IMR-90 (cell line): ENCODE measurements around the gene MAP3K19. TPM values are rescaled to one million over a fixed set of nuclear protein-coding genes. Genes with fewer than 3 reads are reported as not detected.

Source experiments
- ATAC-seq: fragments of 200-7000 bp; cut with Tn5 transposase; 2 replicates; pipeline ENCODE4 v1.9.1; 2020; ENCODE audit warnings: low read depth, mild to moderate bottlenecking, moderate library complexity
- BruUV-seq: library from RNA; stranded (reverse); fragments of 400-500 nt; replicated peaks from 2 replicates; lab custom pipeline; 2021; lab: Mats Ljungman, UMichigan
- CTCF ChIA-PET: fragments of 300-600 bp; formaldehyde crosslinking; extraction: SDS; loops from one replicate; lab custom pipeline; 2021; ENCODE audit warnings: antibody characterized with exemption; lab: Yijun Ruan, JAX
- POLR2A ChIA-PET: fragments of 300-600 bp; sonication (Branson Sonifier 250); formaldehyde crosslinking; loops from one replicate; lab custom pipeline; 2022; ENCODE audit warnings: antibody characterized with exemption; ENCODE audit not compliant: unreplicated experiment; lab: Charles Lee
- DNase-seq: peaks from one replicate; pipeline ENCODE4 v3.0.0; 2013
- H2AFZ ChIP-seq: replicated peaks from 2 replicates; pipeline ENCODE3; 2013; ENCODE audit warnings: low read length, mild to moderate bottlenecking; ENCODE audit not compliant: poor library complexity
- H2AK5ac ChIP-seq: 2 replicates; pipeline ENCODE4 v1.6.1; 2013; ENCODE audit warnings: low read depth, low read length, inconsistent platforms
- H2AK9ac ChIP-seq: replicated peaks from 2 replicates; pipeline ENCODE3; 2013; ENCODE audit warnings: mild to moderate bottlenecking, low read depth, low read length, moderate library complexity; ENCODE audit not compliant: poor library complexity
- H2BK120ac ChIP-seq: 2 replicates; pipeline ENCODE4 v1.6.1; 2013; ENCODE audit warnings: low read depth, low read length, inconsistent platforms
- H2BK15ac ChIP-seq: 3 replicates; pipeline ENCODE4 v1.6.1; 2013; ENCODE audit warnings: low read depth, low read length, inconsistent platforms
- H2BK20ac ChIP-seq: 2 replicates; pipeline ENCODE4 v1.6.1; 2013; ENCODE audit warnings: low read depth, mild to moderate bottlenecking, inconsistent platforms, low read length, moderate library complexity
- H2BK5ac ChIP-seq: 2 replicates; pipeline ENCODE4 v1.6.1; 2013; ENCODE audit warnings: mild to moderate bottlenecking, low read depth, low read length, inconsistent platforms; ENCODE audit not compliant: poor library complexity, severe bottlenecking
- H3K14ac ChIP-seq: replicated peaks from 2 replicates; pipeline ENCODE4 v1.6.1; 2013; ENCODE audit warnings: low read depth, low read length, inconsistent platforms
- H3K18ac ChIP-seq: 2 replicates; pipeline ENCODE4 v1.6.1; 2013; ENCODE audit warnings: low read depth, low read length, control low read depth
- H3K23ac ChIP-seq: 2 replicates; pipeline ENCODE4 v1.6.1; 2013; ENCODE audit warnings: low read depth, low read length, inconsistent platforms
- H3K27ac ChIP-seq: 2 replicates; pipeline ENCODE4 v1.5.1; 2013; ENCODE audit warnings: mild to moderate bottlenecking, control low read depth, low read length; ENCODE audit not compliant: insufficient read depth
- H3K27me3 ChIP-seq: 2 replicates; pipeline ENCODE4 v1.6.1; 2013; ENCODE audit warnings: low read length; ENCODE audit not compliant: control insufficient read depth, insufficient read depth
- H3K36me3 ChIP-seq: 2 replicates; pipeline ENCODE4 v1.6.1; 2013; ENCODE audit warnings: low read length, mixed read lengths; ENCODE audit not compliant: control insufficient read depth, insufficient read depth
- H3K4ac ChIP-seq: 2 replicates; pipeline ENCODE4 v1.6.1; 2013; ENCODE audit warnings: low read depth, low read length, inconsistent platforms
- H3K4me1 ChIP-seq: 2 replicates; pipeline ENCODE4 v1.6.1; 2013; ENCODE audit warnings: low read length, mixed read lengths; ENCODE audit not compliant: control insufficient read depth, insufficient read depth
- H3K4me2 ChIP-seq: 2 replicates; pipeline ENCODE4 v1.6.1; 2013; ENCODE audit warnings: low read depth, mild to moderate bottlenecking, control low read depth, low read length, moderate library complexity
- H3K4me3 ChIP-seq: 2 replicates; pipeline ENCODE4 v1.5.1; 2013; ENCODE audit warnings: low read depth, mild to moderate bottlenecking, control low read depth, low read length, moderate library complexity; ENCODE audit not compliant: insufficient read depth
- H3K56ac ChIP-seq: 2 replicates; pipeline ENCODE4 v1.6.1; 2013; ENCODE audit warnings: low read length, inconsistent platforms; ENCODE audit not compliant: insufficient read depth; ENCODE audit errors: extremely low read depth
- H3K79me1 ChIP-seq, 2 experiments: 2 replicates each; pipeline ENCODE4 v1.6.1; 2013; ENCODE audit warnings: low read length in 2 of 2, inconsistent platforms in 1 of 2, low read depth in 1 of 2
- H3K9ac ChIP-seq: 2 replicates; pipeline ENCODE4 v1.6.1; 2013; ENCODE audit warnings: low read depth, low read length, control low read depth
- H3K9me1 ChIP-seq: 2 replicates; pipeline ENCODE4 v1.6.1; 2013; ENCODE audit warnings: low read length, inconsistent platforms; ENCODE audit not compliant: insufficient read depth
- H3K9me3 ChIP-seq: 2 replicates; pipeline ENCODE4 v1.6.1; 2013; ENCODE audit warnings: low read length; ENCODE audit not compliant: control insufficient read depth, insufficient read depth
- H4K20me1 ChIP-seq: 2 replicates; pipeline ENCODE4 v1.6.1; 2013; ENCODE audit warnings: low read length, inconsistent platforms; ENCODE audit not compliant: insufficient read depth
- H4K5ac ChIP-seq: 2 replicates; pipeline ENCODE4 v1.6.1; 2013; ENCODE audit warnings: mild to moderate bottlenecking, low read depth, low read length, control low read depth
- H4K8ac ChIP-seq, 2 experiments: 2 replicates each; pipeline ENCODE4 v1.6.1; 2013; ENCODE audit warnings: low read depth in 2 of 2, low read length in 2 of 2, control low read depth in 1 of 2, inconsistent platforms in 1 of 2
- H4K91ac ChIP-seq: 2 replicates; pipeline ENCODE4 v1.6.1; 2013; ENCODE audit warnings: low read depth, low read length, inconsistent platforms; ENCODE audit not compliant: insufficient read depth
- BHLHE40 ChIP-seq: fragments of 150-350 bp; IDR thresholded peaks from 2 replicates; pipeline ENCODE4 v1.6.1; 2016; ENCODE audit warnings: mild to moderate bottlenecking, low read depth, low read length
- CEBPB ChIP-seq: IDR thresholded peaks from 2 replicates; pipeline ENCODE4 v1.6.1; 2012; ENCODE audit warnings: low read depth, low read length, improper control_type of control experiment
- FOS ChIP-seq: fragments of 150-350 bp; IDR thresholded peaks from 2 replicates; pipeline ENCODE4 v1.6.1; 2016; ENCODE audit warnings: low read depth, low read length
- MAFK ChIP-seq: IDR thresholded peaks from 2 replicates; pipeline ENCODE4 v1.6.1; 2012; ENCODE audit warnings: low read depth, low read length, improper control_type of control experiment
- MAZ ChIP-seq: IDR thresholded peaks from 2 replicates; pipeline ENCODE4 v1.6.1; 2012; ENCODE audit warnings: low read depth, mild to moderate bottlenecking, low read length, improper control_type of control experiment, moderate library complexity, borderline replicate concordance
- MXI1 ChIP-seq: IDR thresholded peaks from 2 replicates; pipeline ENCODE4 v1.6.1; 2012; ENCODE audit warnings: low read depth, mild to moderate bottlenecking, low read length, moderate library complexity, borderline replicate concordance
- NFE2L2 ChIP-seq: fragments of 150-350 bp; IDR thresholded peaks from 2 replicates; pipeline ENCODE4 v1.6.1; 2016; ENCODE audit warnings: low read depth, mild to moderate bottlenecking, low read length
- POLR2A ChIP-seq: IDR thresholded peaks from 2 replicates; pipeline ENCODE4 v1.6.1; 2012; ENCODE audit warnings: mild to moderate bottlenecking, low read depth, low read length
- RCOR1 ChIP-seq: IDR thresholded peaks from 2 replicates; pipeline ENCODE4 v1.6.1; 2012; ENCODE audit warnings: mild to moderate bottlenecking, low read length, improper control_type of control experiment; ENCODE audit not compliant: insufficient replicate concordance
- SMC3 ChIP-seq: fragments of 150-350 bp; IDR thresholded peaks from 2 replicates; pipeline ENCODE4 v1.6.1; 2016; ENCODE audit warnings: low read depth, mild to moderate bottlenecking, antibody characterized with exemption, low read length, moderate library complexity
- USF2 ChIP-seq: fragments of 150-350 bp; IDR thresholded peaks from 2 replicates; pipeline ENCODE4 v1.6.1; 2017; ENCODE audit warnings: mild to moderate bottlenecking, antibody characterized with exemption, low read length, low read depth
- WGBS, 2 experiments: methylation state at CpG; one replicate each; pipeline versions ENCODE4 v1.1.5 to v1.1.7; 2013; ENCODE audit warnings: missing lambda C conversion rate in 2 of 2; ENCODE audit not compliant: insufficient read length in 1 of 2; ENCODE audit errors: extremely low coverage in 2 of 2; 5-methylcytosine and 5-hydroxymethylcytosine counted together
- dilution Hi-C: fragments of 300-500 bp; cut with HindIII; formaldehyde crosslinking; loops from one replicate; pipeline ENCODE4 v1.14.3; 2018; ENCODE audit warnings: low sequenced_read_pairs; ENCODE audit not compliant: unreplicated experiment
- in situ Hi-C: fragments of 300-500 bp; cut with MboI; formaldehyde crosslinking; loops from 3 replicates; pipeline ENCODE4 v1.14.3; 2019; ENCODE audit warnings: low sequenced_read_pairs, inconsistent platforms, mixed read lengths
- intact Hi-C: fragments of 100-400 bp; cut with micrococcal nuclease; formaldehyde crosslinking; loops from 2 replicates; pipeline ENCODE4 v1.10.0; 2022
- polyA plus RNA-seq, 3 experiments: library from polyadenylated mRNA; depleted of rRNA; stranded (reverse); fragments of >200 nt; gene quantifications; 2 replicates each; pipeline ENCODE4 v1.2.3, GENCODE V29; 2012; ENCODE audit warnings: low replicate concordance in 1 of 3
- total RNA-seq: library from RNA; depleted of rRNA; stranded (reverse); fragments of >200 nt; gene quantifications from 2 replicates; pipeline ENCODE4 v1.2.3, GENCODE V29; 2012
- TF ChIP-seq, protein P1 (sequence below): conservative IDR thresholded peaks from 2 replicates; pipeline ENCODE4 v1.5.1; 2012; ENCODE audit warnings: mild to moderate bottlenecking, low read depth, low read length, improper control_type of control experiment

The MAP3K19 gene
- total and polyA plus RNA-seq, 2 of the 4 experiments (the other 2 are of a cell fraction): not detected

GRCh38 chr2:134957477-134957876, 89.8 kb downstream of the MAP3K19 start:
- H4K5ac ChIP-seq: no peak overlapping the region
- ChIA-PET CTCF (no interaction called here), POLR2A (no interaction called here)
- H3K79me1 ChIP-seq: peaks cover 7 to 16% of the 10 kb centered on the region in 2 experiments; a peak in 3 of 4 replicates
- H4K20me1 ChIP-seq: no peaks in the 10 kb centered on the region
- H3K36me3 ChIP-seq: peaks cover 10% of the 10 kb centered on the region
- no peak overlapping the region for H2BK5ac ChIP-seq
- no TSS peak for BruUV-seq
- H3K4me3 ChIP-seq: no peak overlapping the region
- TF ChIP-seq USF2: no peak
- TF ChIP-seq, protein P1, sequence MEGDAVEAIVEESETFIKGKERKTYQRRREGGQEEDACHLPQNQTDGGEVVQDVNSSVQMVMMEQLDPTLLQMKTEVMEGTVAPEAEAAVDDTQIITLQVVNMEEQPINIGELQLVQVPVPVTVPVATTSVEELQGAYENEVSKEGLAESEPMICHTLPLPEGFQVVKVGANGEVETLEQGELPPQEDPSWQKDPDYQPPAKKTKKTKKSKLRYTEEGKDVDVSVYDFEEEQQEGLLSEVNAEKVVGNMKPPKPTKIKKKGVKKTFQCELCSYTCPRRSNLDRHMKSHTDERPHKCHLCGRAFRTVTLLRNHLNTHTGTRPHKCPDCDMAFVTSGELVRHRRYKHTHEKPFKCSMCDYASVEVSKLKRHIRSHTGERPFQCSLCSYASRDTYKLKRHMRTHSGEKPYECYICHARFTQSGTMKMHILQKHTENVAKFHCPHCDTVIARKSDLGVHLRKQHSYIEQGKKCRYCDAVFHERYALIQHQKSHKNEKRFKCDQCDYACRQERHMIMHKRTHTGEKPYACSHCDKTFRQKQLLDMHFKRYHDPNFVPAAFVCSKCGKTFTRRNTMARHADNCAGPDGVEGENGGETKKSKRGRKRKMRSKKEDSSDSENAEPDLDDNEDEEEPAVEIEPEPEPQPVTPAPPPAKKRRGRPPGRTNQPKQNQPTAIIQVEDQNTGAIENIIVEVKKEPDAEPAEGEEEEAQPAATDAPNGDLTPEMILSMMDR: no peak
- no peak for TF ChIP-seq RCOR1
- no peak for TF ChIP-seq MXI1
- TF ChIP-seq MAFK: no peak
- TF ChIP-seq SMC3: no peak
- TF ChIP-seq CEBPB: no peak
- TF ChIP-seq BHLHE40: no peak
- TF ChIP-seq NFE2L2: no peak
- TF ChIP-seq MAZ: no peak
- TF ChIP-seq POLR2A: no peak
- no peak for TF ChIP-seq FOS
- no peak overlapping the region for H2BK20ac ChIP-seq
- H3K9me1 ChIP-seq: peaks cover 5% of the 10 kb centered on the region; the same call in 1 of the 2 replicates
- dilution Hi-C loops (no loop called here), in situ Hi-C loops (no loop called here), intact Hi-C loops (no loop called here)
- no peak overlapping the region for H4K8ac ChIP-seq
- H2BK15ac ChIP-seq: no peak overlapping the region
- no peak overlapping the region for H2AFZ ChIP-seq
- no peak overlapping the region for H3K4me2 ChIP-seq
- no peaks in the 10 kb centered on the region for H3K27me3 ChIP-seq
- H3K4ac ChIP-seq: no peak overlapping the region
- H3K18ac ChIP-seq: no peak overlapping the region
- no peak overlapping the region for H3K14ac ChIP-seq
- 100% methylated on average over 2 of the region's 5 CpGs; no CpG with 5 or more reads in 1 of the 2 experiments for WGBS, 2 experiments
- no peak overlapping the region for H3K23ac ChIP-seq
- H3K4me1 ChIP-seq: 0 out of 2 replicates have a peak, but pooled peaks cover 2% of the 10 kb centered on the region
- H3K56ac ChIP-seq: no peak overlapping the region
- H2AK5ac ChIP-seq: no peak overlapping the region
- no peak for ATAC-seq
- no peak overlapping the region for H2AK9ac ChIP-seq
- H4K91ac ChIP-seq: no peak overlapping the region
- no peak overlapping the region for H3K9ac ChIP-seq
- no peak overlapping the region for H3K27ac ChIP-seq
- no peak for DNase-seq
- no peak overlapping the region for H2BK120ac ChIP-seq
- no peaks in the 10 kb centered on the region for H3K9me3 ChIP-seq
